Activated CD8-positive, alpha-beta memory T cell treated with anti-CD3 and anti-CD28 coated beads for 24 hours (primary cell): Measurements from ENCODE around the gene ASCL3.
"Not testable (repeated sequence)": the region's sequence is repeated elsewhere in the genome, so short reads cannot be mapped to it uniquely, and the experiment has no call there.

Experiments used
- DNase-seq: peaks from one replicate; pipeline ENCODE4 v3.0.0-alpha.2; 2020

The ASCL3 gene

GRCh38 chr11:8908099-8908498, 34.7 kb downstream of the ASCL3 start:
- no peak for DNase-seq

- no peak for DNase-seq
These were observed 35.7 kb downstream of the ASCL3 start for GRCh38 chr11:8907116-8907515.

- no peak for DNase-seq
These were observed 37.2 kb downstream of the ASCL3 start for GRCh38 chr11:8905528-8906165.

- no peak for DNase-seq
These were observed 43.6 kb downstream of the ASCL3 start for GRCh38 chr11:8899119-8899753.

- not testable (repeated sequence) for DNase-seq
These were observed 51.6 kb downstream of the ASCL3 start for GRCh38 chr11:8891185-8891584.
